ENCODE data around the gene ARHGAP20.

DNA sequence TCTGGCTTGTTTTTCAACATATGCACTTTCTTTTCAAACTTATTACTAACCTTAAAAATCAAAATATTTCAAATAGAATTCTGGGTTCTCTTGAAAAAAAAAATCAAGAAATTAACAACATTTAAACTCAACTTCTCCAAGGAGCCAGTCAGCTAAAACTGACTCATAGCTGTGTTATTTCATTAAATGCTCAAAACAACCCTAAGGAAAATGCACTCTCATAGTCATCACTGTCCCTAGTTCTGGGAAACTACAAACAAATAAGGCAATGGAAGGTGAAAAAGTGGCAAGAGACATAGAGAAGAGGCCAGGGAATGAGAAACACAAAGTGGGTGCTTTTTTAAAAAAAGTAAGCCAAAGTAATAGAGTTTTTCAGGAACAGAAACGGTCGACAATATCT is 4.1 kb upstream of the ARHGAP20 start:
- TF ChIP-seq, protein P1, sequence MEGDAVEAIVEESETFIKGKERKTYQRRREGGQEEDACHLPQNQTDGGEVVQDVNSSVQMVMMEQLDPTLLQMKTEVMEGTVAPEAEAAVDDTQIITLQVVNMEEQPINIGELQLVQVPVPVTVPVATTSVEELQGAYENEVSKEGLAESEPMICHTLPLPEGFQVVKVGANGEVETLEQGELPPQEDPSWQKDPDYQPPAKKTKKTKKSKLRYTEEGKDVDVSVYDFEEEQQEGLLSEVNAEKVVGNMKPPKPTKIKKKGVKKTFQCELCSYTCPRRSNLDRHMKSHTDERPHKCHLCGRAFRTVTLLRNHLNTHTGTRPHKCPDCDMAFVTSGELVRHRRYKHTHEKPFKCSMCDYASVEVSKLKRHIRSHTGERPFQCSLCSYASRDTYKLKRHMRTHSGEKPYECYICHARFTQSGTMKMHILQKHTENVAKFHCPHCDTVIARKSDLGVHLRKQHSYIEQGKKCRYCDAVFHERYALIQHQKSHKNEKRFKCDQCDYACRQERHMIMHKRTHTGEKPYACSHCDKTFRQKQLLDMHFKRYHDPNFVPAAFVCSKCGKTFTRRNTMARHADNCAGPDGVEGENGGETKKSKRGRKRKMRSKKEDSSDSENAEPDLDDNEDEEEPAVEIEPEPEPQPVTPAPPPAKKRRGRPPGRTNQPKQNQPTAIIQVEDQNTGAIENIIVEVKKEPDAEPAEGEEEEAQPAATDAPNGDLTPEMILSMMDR (tag by site-specific recombination; IDR thresholded peaks at IDR 0.05), result no peak
- no peak for TF ChIP-seq ZNF2 (tag by site-specific recombination; IDR thresholded peaks at IDR 0.05)
- no peak for TF ChIP-seq ZNF292 (tag by site-specific recombination; IDR thresholded peaks at IDR 0.05; ENCODE audit: borderline replicate concordance, low read depth)
- TF ChIP-seq BCL11A (tag by site-specific recombination; IDR thresholded peaks at IDR 0.05; ENCODE audit: low read depth), result no peak
- TF ChIP-seq ZNF768 (tag by site-specific recombination; IDR thresholded peaks at IDR 0.05), result no peak
- TF ChIP-seq ZNF146 (tag by site-specific recombination; IDR thresholded peaks at IDR 0.05), result no peak
- no peak for TF ChIP-seq KLF1 (tag by site-specific recombination; IDR thresholded peaks at IDR 0.05)
- TF ChIP-seq MZF1 (tag by site-specific recombination; IDR thresholded peaks at IDR 0.05; ENCODE audit: borderline replicate concordance), result no peak
